NCI-H524 (cell line): ENCODE measurements around the gene PDPN.
"Not testable (repeated sequence)": the region's sequence is repeated elsewhere in the genome, so short reads cannot be mapped to it uniquely, and the experiment has no call there.

Experiments
- DNase-seq, 2 experiments: peaks; one replicate each; lab custom pipeline; 2025; lab: John Stamatoyannopoulos, UW

The PDPN gene, protein sequence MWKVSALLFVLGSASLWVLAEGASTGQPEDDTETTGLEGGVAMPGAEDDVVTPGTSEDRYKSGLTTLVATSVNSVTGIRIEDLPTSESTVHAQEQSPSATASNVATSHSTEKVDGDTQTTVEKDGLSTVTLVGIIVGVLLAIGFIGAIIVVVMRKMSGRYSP

DNA sequence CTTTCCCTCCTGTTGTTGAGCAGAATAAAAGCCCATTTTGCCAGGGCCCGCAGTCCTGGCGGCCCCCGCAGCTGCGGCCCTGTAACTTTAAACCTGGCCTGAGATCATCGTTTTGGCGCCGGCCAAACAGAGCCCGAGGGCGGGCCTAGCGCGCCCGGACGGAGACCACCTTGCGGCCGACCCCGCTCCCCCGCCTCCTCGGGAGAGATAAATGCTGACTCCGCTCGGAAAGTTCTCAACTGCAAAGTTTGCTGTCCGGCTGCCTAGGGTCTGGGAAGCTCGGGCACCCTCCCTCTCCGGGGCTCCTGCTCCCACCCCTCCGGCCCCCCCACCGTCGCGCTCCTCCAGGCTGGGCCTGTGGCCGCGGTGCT lies at the start of gene PDPN:
Gene PDPN, plus strand, starts transcription at position 238 of the 371 bp plus-strand sequence. CDS start 202 bp downstream, outside the sequence.
- DNase-seq, result peak in 1 of 2 experiments; percentile 34

DNA sequence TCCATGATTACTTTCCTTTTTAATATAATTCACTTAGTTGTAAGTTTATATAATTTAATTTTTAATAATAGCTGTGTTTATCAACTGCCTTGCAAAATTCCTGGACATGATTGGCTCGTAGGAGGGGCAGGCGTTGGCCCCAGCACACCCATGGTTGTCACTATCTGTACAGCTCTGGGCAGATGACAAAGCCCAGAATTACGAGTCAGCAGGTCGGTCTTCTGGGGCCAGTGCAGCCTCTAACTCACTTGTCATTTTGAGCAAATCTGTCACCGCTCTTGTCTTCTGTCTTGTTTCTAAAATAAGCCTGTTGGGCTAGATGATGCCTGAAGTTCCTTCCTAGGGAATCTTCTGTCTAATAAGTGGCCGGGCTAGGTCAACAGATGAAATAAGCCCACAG lies 48.4 kb upstream of the PDPN start:
- DNase-seq, result no peak

DNA sequence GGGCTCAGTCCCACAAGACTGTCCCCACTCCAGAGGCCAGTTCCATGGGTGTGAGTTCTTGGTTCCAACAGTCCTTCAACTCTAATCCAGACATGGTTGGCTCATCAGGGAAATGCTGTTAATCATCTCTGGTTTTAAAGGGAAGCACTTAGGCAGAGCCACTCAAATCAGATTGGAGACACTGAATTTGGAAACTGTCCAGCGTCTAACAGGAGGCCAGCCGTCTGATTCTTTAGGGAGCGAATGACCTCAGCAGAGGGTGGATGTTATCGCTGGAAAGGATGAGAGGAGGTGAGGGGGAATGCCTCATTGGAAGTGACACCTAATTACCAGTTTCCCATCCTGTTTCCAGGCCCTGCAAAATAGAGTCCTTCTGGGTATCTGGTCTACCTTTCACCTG lies 47.1 kb upstream of the PDPN start:
- peak; percentile 58 to 76 for DNase-seq

DNA sequence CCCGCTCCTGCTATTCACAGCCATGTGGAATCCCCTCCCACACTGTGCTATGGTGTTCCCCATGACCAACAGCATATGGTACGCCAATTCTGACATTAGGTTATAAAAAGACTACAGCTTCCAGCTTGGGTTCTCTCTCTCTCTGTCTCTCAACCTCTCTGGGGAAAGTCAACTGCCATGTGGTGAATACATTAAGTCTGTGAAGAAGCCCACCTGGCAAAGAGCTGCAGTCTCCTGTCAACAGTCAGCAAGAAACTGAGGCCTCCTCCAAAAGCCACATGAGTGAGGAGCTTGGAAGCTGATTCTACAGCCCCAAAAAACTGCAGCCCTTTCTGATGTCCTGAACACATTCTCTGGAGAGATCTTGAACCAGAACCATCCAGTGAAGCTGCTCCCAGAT lies 44.8 kb upstream of the PDPN start:
- DNase-seq, result no peak

DNA sequence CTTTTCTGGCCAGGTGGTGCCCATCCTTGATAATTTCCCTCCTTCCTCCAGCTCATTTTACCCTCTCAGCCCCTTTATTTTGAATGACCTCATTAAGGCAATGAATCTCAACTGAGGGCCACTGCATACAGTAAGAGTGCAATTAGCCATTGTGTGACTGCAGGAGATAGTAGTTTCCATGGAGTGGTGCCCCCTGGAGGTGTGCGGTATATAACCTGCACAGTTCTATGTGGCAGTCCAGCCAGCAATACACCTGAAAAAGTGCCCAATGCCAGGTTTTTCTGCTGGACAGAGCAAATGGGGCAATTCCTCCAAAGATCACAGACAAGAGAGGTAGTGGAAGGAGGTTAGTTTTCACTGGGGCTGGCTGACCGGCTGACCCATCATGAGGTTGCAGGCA lies 43.9 kb upstream of the PDPN start:
- DNase-seq, result no peak

DNA sequence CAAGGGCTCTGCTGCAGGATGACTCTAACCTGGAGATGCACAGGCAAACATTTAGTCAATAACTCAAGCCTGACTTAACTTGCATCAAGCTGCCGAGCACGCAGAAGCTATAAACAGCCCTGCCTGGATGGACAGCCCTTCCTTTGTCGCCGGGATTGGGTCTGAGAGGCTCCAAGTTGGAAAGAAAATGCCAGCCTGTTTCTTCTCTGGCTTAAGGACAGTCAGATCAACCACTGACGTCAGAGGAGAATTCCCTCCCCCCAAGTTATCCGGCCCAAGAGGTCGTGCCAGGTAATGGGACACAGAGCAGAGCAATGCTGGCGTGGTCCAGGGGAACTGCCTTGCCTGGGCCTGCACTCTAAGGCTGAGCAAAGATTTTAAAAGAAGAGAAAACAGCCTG lies 42.8 kb upstream of the PDPN start:
- DNase-seq, result no peak

DNA sequence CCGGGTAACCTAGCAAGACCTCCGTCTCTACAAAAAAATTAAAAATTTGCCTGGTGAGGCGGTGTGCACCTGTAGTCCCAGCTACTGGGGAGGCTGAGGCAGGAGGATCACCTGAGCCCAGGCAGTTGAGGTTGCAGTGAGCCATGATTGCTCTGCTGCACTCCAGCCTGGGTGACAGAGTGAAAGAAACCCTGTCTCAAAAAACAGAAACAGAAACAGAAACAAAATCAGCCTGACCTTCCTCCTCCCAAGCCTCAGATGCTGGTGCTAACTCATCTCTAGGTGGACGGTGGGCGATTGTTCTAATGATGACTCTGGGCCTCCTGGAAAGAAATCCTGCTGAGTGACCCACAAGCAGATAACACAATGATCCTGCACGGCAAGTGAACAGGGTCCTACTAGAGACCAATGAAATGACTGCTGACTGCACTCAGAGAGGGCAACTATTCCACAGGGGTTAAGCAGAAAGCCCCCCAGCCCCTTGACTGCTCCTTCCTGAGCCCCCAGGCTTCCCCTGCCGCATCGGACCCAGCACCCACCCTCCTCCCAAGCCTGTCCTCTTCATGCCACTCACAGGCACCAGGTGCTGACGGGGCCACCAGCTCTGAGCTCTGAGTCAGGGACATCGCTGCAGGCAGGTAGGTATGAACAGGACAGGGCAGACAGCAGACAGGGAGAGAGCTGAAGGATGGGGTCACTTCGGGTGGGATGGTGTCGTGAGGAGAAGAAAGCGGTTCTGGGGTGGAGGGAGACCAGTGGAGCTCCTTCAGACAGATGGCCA lies 42.0 kb upstream of the PDPN start:
- DNase-seq, result no peak

DNA sequence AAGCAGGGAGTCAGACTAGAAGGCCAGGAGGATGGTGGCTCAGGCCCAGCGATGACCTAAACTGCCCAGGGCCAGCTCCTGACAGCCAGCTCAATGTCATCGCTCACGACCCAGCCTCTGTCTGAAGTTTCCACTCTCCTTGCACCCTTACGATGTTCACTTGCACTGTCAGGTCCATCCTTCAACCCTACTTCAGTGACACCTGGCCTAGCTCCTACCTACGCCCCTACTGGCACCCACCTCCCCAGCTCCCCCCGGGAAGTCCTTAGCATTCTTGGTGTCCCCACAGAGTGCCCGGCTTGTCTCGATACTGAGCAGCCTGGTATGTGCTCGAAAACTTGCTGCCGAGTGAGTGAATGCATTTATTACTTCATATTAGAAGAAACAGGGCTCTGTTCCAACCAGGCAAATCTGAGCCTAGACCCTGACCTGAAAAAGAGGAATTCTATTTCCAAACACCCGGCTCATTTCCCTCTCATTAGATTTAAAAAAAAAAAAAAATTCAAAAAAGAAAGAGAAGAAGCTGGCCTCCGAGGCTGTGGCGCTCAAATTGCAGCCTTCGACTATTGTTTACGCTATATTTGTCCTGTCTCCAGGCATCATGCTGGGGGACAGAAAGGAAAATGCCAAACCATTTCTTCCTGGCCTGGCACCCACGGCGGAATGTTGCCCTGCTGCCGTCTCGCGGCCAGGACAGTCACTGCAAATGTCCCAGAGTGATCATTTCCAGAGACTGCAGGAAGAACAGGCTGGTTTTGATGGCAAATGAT lies 40.0 kb upstream of the PDPN start:
- no peak for DNase-seq

DNA sequence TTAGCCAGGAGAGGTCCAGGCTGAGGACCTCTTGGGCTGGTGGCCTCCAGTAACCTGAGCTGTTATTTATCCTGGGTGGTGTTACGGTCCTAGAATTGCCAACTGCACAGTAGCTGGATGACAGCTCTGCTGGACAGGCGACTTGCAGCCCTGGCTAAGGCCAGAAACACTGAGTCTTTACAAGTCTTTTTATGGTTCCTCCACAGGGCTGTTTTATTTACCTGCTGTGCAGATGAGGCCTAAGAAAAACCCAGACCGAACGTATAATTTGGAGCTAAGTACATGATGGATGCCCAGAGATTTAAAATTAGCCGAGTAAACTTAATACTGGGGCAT lies 39.4 kb upstream of the PDPN start:
- no peak for DNase-seq

DNA sequence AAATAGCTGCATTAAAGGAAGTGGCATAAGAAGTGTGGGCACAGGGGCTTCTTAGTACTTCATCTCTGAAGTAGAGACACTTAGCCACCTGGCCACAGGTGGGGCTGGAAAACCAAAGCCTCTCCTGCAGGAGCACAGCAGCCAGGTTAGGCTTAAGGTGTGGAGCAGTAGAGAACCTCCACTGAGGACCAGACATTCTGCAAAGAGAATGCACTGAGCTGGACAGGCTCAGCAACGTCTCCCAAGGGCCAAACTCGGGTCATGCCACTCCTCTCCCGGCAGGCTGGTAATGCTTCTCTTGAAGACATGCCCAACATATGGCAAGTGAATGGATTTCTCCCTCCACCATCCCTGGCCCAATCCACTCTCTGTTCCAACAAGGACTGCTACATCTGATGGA lies 36.8 kb upstream of the PDPN start:
- DNase-seq, result no peak

DNA sequence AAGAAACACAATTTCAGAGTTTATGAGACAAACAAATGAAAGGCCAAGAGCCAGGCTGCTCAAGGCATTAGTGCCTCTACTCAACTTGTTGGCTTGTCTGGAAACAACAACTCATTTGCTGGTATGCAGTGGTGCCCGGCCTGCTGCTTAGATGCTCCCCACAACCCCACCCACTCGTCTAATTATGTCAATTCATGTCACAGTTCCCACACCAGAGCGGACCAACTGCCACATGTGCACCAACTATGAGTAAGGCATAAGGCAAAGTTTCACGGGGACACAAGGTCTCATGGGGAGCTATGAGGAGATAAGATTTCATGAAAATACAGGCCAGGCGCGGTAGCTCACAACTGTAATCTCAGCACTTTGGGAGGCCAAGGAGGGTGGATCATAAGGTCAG lies 35.4 kb upstream of the PDPN start:
- DNase-seq, result no peak

DNA sequence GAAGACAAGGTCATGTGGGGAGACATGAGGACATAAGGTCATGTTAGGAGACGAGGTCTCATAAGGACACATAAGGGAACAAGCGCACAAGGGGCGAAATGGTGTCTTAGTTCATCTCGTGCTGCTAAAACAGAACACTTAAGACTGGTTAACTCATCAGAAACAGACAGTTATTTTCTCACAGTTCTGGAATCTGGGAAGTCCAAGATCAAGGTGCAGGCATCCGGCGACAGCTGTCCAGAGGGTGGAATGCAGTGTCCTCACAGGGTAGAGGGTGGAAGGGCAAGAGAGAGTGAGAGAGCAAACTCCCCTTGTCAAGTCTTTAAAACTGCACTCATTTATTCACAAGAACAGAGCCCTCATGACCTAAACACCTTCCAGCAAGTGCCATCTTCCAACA lies 34.6 kb upstream of the PDPN start:
- DNase-seq, result no peak

DNA sequence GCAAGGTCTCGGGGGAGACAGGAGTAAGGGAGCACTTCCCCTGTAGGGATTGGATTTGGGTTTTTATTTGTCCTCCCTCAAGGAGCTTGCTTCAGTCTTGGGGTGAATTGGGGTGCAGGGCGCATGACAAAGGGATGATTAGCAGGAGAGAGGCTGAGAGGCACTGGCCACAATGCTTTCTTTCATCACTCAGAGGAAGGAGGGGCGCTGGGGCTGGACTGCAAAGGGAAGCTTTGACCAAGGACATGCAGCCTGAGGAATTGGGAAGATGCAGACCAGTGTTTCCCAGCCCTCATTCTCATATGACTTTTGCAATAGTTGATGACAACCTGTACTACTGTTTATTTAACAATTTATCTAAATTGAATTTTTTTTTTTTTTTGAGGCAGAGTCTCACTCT lies 34.1 kb upstream of the PDPN start:
- no peak for DNase-seq

DNA sequence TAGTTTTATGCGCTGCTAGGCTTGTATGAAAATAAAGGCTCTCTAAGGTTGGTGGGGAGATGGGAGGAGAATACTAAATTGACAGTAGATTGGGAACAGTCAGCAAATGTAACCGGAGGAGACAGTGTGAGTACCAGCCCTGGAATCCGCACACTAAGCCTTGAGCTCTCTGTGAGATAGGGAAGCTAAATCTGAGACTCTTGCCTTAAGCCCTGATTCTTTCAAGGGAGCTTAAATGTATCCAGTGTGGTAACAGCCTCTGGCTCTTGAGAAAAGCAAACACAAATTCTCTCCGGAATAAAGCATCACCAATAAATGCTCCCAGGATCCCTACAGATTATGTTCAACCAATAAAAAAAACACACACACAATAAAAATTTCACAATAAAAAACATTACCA lies 33.0 kb upstream of the PDPN start:
- no peak for DNase-seq

DNA sequence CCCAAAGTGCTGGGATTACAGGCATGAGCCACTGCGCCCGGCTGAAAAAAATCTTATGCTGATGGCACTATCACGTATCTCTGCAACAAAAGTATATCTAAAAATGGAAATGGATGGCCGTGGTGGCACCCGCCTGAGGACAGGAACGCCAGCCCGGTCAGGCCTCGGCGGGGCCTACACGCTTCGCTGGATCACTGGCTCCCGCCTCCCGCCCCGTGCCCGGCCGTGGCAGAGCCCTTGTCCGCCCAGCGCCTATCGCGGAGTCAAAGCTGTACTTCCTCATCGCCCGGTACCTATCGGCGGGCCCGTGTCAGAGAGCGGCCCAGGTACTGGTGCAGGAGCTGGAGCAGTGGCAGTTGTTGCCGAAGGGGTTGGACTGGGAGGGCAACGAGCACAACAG lies 28.8 kb upstream of the PDPN start:
- DNase-seq, result no peak

DNA sequence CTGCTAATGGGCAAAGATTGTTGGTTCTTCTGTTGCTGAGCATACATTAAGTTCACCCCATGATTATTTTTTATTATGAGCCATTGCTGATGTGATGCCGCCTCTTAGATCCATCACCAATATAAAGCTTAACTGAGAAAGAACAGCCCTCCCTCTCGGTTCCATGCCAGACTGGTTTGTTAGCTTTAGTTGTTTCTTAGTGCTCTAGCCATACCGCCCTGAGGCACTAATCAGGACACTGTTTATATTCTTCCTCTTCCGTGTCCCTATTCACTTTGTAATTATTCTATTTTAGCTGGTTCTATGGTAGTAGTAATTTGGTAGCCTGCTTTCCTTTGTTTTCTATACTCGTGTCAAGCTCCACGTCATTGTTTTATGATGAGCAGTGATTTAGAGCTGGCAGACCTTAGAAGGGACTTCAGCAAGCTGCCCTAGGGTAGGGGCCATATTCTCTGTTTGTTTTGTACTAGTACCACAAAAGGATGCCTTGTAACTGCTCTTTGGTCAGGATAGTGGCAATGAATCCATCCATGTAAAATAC lies 27.3 kb upstream of the PDPN start:
- DNase-seq, result no peak

DNA sequence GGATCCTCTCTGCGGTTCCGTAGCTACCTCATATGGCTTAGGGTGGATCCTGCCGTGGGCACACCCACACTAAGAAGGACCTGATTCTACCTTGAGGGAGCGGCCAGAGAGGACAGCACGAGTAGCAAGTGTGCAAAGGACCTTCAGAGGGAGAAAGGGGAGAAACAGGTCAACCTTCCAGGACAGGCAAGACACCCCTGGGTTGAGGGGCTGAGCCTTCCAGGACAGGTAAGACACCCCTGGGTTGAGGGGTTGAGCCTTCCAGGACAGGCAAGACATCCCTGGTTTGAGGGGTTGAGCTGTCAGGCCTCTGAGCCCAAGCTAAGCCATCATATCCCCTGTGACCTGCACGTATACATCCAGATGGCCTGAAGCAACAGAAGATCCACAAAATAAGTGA lies 23.1 kb upstream of the PDPN start:
- DNase-seq, result no peak

DNA sequence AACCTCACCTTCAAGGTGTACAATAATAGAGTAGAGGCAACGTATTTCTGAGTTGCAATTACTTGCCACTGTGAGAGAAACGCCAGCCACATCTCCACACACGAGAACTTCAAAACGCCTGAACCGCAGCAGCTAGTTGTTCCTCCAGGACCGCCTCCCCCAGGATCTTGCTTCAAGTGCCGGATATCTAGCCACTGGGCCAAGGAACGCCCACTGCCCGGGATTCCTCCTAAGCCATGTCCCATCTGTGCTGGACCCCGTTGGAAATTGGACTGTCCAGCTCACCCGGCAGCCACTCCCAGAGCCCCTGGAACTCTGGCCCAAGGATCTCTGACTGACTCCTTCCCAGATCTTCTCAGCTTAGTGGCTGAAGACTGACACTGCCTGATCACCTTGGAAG lies 20.7 kb upstream of the PDPN start:
- DNase-seq, result not testable (repeated sequence)

DNA sequence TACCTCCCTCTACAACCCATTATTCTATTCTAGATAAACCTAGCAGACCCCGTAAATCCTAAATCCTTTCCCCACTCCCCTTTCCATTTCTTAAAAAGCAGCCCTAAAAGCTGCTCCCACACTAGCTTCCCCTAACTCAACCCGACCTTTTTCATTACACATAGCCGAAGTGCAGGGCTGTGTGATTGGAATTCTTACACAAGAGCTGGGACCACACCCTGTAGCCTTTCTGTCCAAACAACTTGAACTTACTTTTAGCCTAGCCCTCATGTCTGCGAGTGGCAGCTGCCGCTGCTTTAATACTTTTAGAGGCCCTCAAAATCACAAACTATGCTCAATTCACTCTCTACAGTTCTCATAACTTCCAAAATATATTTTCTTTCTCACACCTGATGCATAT lies 19.6 kb upstream of the PDPN start:
- DNase-seq, result no peak

DNA sequence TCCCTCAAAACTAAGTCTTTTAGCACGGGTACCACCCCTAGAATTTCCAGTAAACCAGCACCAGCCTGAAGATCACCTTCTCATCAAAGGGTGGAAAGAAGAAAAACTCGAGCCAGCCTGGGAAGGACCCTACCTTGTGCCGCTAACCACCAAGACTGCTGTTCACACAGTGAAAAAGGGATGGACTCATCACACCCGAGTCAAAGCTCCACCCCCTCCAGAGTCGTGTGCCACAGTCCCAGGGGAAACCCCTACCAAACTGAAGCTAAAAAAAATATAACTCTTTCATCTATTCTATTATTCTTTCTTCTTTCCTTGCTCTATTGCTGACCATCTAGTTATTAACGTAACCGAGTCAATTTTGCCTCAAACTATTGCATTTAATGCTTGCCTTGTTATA lies 13.2 kb upstream of the PDPN start:
- DNase-seq, result not testable (repeated sequence)

DNA sequence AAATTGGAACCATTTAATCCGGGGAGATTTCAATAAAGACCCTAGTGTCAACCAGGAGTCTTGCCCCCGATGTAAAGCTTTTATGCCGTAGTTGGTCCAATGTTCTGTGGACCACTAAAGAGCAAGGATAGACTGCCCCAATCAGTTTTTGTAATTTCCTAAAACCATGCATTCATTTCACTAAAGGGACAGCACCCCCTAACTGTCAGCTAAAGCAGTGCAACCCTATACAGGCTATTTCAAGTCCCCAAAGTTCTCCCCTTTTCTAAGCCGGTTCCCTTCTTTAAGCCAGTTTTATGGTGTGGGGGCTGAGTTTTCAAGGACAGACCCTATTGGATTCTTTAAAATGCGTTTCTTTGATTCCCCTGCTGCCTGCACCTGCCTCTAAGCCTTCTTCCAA lies 12.7 kb upstream of the PDPN start:
- no peak for DNase-seq

DNA sequence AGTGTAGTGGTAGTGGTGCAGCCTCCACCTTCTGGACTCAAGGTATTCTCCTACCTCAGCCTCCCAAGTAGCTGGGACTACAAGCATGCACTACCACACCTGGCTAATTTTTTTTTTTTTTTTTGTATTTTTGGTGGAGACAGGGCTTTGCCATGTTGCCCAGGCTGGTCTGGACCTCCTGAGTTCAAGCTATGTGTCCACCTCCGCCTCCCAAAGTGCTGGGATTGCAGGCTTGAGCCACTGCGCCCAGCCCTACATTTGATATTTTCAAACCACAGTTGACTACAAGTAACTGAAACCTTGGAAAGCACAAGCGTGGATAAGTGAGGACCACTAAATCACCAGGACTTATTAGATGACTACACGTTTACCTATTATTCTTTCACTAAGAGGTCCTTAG lies 10.0 kb upstream of the PDPN start:
- no peak for DNase-seq

DNA sequence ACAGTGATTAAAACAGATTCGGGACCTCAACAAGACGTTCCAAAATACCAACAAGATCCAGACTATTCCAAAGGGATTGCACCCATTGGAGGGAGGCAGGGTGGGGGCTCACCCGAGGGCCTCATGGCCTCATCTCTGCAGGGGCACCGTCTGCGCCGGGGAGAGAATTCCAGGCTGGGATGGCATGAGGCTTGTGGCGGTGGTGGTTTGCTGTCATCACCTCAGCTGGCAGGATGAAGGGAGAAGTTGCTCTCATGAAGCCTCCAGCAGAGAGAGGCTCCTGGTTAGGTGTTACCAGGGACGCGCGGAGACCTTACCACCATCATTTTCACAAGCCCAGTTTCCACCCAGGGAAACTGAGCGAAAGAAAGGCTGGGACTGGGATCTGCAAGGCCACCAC lies 6.7 kb upstream of the PDPN start:
- no peak for DNase-seq
